Fibroblast of mammary gland (primary cell): ENCODE measurements around the gene PRDM16.

Experiments
- DNase-seq: peaks from one replicate; pipeline ENCODE4 v3.0.0-alpha.2; 2010; ENCODE audit warnings: low read depth
- H3K4me3 ChIP-seq: 2 replicates; pipeline ENCODE4 v1.5.1; 2011; ENCODE audit warnings: low read depth, mild to moderate bottlenecking, low read length, moderate library complexity; ENCODE audit not compliant: control insufficient read depth
- TF ChIP-seq, protein P1 (sequence below): conservative IDR thresholded peaks from 2 replicates; pipeline ENCODE4 v1.5.1; 2011; ENCODE audit warnings: low read depth, low read length, inconsistent platforms; ENCODE audit not compliant: control insufficient read depth, insufficient read depth

The PRDM16 gene

DNA sequence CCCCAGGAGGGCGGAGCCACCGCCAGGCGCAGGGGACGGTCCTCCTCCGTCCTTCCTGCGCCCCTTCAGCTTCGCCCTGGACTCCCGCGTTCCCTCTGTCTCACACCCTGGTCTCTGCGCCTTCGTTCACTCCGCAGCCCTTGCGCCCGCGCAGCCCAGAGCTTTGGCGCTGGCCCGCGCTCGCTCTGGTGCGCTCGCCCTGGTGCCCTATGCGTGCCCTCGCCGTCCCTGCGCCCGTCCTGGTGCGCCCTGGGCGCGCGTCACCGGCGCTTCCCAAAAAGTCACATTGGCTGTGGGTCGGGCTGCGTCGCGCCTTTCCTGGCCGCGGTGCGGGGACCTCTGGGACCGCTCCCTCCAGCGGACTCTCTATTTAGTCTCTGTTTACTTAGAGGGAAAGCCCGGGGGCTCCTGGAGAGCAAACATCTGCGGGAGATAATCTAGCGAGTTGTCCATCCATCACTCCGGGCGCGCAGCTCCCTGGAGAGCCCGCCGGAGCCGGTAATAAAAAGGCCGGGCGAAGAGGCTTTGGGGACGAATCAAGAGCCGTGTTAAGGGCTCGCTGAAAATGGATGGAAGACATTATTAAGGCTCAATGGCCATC, 178.6 kb downstream of the PRDM16 start:
- DNase-seq: no peak
- TF ChIP-seq, protein P1, sequence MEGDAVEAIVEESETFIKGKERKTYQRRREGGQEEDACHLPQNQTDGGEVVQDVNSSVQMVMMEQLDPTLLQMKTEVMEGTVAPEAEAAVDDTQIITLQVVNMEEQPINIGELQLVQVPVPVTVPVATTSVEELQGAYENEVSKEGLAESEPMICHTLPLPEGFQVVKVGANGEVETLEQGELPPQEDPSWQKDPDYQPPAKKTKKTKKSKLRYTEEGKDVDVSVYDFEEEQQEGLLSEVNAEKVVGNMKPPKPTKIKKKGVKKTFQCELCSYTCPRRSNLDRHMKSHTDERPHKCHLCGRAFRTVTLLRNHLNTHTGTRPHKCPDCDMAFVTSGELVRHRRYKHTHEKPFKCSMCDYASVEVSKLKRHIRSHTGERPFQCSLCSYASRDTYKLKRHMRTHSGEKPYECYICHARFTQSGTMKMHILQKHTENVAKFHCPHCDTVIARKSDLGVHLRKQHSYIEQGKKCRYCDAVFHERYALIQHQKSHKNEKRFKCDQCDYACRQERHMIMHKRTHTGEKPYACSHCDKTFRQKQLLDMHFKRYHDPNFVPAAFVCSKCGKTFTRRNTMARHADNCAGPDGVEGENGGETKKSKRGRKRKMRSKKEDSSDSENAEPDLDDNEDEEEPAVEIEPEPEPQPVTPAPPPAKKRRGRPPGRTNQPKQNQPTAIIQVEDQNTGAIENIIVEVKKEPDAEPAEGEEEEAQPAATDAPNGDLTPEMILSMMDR: no peak
- H3K4me3 ChIP-seq: no peak overlapping the region

DNA sequence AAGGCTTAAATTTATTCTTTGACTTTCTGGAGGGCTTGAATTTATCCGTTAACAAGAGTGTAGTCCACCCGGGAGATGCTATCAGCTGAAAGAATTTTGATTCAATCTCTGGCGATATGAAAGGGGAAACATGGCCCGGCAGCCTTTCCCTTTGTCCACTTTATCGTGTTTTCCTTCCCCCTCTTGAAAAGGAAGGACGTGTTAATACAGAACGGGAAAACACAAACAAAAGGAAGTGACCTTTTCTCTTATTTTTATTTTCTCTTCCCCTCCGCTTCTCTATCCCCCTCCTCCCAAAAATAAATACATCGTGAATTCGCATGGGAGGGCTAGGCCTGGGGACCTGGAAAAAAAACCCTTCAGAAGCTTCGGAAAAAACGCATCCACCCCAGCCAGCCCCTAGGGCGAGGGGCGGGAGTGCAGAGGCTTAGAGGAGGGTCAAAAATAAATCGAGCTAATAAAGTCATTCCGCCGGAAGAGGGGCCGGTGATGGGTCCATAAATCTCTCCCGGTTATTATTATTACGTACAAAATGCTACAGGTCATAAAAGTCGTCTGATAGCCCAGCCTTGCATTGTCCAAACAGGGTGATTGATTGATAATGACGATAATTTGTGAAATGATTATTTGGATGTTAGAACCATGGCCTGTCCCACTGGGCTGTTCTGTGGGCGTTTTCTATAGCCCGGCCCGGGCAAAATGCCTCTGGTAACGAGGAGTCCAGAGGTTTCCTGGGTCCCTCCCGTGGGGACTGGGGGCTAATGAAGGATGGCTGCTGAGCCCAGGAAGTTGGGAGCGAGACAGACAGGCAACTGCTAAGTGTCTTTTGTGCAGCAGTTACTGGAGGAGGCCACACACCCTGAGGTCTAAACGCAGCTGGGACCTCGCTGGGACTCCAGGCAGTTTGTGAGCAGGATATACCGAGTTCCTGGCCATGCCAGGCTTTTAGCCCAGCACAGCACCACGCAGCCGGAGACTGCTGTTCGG, 179.4 kb downstream of the PRDM16 start:
- DNase-seq: no peak
- TF ChIP-seq, protein P1: no peak

DNA sequence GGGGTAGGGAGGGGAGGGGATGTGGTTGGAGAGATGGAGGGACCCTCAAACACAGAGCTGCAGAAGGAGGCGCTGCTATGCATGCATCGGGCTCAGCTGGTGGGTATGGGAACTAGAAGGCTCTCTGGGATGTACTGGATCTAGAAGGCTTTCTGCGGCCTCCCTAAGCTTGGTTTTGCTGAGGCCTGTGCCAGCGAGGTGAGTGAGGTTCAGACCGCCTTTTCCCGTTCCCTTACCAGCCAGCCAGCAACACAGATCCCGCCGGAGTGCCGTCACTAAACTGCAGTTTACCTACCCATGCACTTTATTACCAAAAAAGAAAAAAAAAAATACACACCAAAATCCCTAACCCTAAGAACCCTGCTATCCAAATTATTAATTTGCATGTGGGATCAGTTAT, 180.2 kb downstream of the PRDM16 start:
- TF ChIP-seq, protein P1: no peak
- no peak for DNase-seq
- no peak overlapping the region for H3K4me3 ChIP-seq

More for the DNA sequence above, 179.4 kb downstream of the PRDM16 start:
- no peak overlapping the region for H3K4me3 ChIP-seq

DNA sequence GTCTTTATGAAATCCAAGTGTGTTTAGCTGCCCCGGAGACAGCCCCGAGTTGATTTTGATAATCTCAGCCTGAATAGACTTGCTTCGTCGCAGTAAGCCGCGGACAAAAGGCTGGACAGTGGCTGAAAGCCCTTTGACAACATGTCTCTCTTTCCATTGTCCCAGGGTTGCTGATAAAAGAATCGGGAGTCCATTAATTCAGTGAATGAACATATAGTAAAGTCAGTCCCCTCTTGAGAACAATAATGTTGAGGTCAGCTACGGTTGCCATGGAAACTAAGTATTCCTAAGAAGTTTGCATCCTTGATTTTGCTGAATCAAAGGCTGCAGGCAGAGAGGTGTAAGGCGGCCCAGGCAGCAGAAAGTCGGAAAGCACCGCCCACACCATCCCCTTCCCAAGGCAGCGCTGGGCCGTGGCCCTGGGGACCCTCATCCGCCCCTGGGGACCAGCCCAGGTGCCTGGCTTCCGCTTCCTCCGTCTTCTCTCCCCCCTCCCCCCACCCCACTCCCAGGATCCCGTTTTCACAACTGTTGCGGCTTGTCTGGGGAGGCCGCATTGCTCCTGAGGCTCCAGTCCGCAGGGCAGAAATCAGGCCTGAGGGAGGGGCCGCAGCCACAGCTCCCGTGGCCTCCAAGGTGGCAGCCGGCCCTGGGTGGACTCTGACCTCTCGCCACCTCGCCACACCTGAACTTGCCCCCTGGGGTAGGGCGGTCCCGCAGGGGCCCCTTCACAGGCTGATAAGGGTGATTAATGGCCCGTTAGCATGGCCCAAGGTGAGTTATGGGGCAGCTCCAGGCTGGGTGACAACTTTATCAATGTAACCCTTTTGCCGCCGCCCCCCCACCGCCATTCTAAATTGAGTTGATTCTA, 180.9 kb downstream of the PRDM16 start:
- DNase-seq: no peak
- TF ChIP-seq, protein P1: no peak
- no peak overlapping the region for H3K4me3 ChIP-seq

DNA sequence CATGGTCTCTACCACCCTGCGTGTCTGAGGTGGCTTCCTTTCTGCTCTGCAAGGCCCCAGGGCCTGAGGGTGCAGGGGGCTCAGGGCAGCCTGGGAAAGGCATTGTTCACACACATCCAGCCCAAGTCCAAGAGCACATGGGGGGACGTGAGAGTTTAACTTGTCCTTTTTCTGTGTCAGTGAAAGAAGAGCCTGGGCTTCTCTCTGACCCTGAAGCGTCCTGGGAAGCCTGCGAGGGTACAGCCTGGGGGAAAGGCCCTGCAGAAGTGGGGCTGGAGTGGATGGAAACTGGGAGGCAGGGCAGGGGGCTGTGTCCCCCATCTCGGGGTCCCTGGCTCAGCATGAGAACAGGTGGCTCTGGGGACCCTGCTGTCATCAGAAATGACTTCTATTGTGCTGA, 181.6 kb downstream of the PRDM16 start:
- no peak overlapping the region for H3K4me3 ChIP-seq
- no peak for DNase-seq
- TF ChIP-seq, protein P1: no peak

DNA sequence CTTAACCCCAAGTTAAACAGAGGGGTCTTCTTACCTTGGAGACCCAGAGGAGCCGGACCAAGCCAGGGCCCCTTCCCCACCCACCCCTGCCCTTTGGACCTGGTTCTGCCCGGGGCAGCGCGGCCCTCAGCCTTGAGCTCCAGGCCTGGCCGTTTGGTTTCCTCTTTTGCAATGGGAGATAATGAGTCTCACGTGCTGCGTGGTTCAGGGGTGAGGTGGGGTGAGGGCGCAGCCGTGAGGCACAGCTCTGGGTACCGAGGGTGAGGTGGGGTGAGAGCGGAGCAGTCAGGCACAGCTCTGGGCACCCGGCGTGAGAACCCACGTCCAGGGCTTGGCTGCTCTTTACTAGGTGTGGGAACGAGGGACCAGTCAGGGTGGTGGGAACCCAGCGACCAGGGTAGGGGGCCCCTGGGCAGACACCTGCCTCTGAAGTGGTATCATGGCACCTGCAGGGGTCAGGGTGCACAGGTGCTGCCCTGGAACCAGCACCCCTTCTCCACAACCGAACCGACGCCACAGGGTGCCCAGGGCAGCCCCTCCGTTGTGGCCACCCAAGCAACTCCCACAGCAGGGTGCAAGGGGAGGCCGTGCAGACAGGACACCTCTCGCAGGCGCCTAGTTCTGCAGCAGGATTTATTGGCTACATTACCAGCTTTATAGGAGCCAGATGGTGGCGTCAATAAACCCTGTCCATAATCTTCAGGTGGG, 182.2 kb downstream of the PRDM16 start:
- DNase-seq: no peak
- TF ChIP-seq, protein P1: no peak
- no peak overlapping the region for H3K4me3 ChIP-seq
